ENCODE results near the gene BIN1.

GRCh38 chr2:127101756-127102477, 5.0 kb downstream of the BIN1 start:
- no peak for TF ChIP-seq SMC3 (IDR thresholded peaks at IDR 0.05; ENCODE audit: low read depth, low read length)
- no peak for TF ChIP-seq POLR2A (IDR thresholded peaks at IDR 0.05; ENCODE audit: low read depth, low read length)
- no peak for TF ChIP-seq CTCF (conservative IDR thresholded peaks at IDR 0.05; ENCODE audit: low read depth, low read length)
- no peak for TF ChIP-seq USF2 (IDR thresholded peaks at IDR 0.05; ENCODE audit: low read depth, low read length)
- no peak for TF ChIP-seq RCOR1 (IDR thresholded peaks at IDR 0.05; ENCODE audit: insufficient replicate concordance, low read length)
- no peak for TF ChIP-seq MAFK (IDR thresholded peaks at IDR 0.05; ENCODE audit: low read depth, low read length)
- no peak for TF ChIP-seq FOS (IDR thresholded peaks at IDR 0.05; ENCODE audit: low read depth, low read length)
- TF ChIP-seq RAD21 (IDR thresholded peaks at IDR 0.05; ENCODE audit: low read length) = no peak
- TF ChIP-seq MXI1 (IDR thresholded peaks at IDR 0.05; ENCODE audit: borderline replicate concordance, low read depth, low read length) = no peak
- no peak for TF ChIP-seq MAZ (IDR thresholded peaks at IDR 0.05; ENCODE audit: borderline replicate concordance, low read depth, low read length)
- no peak for TF ChIP-seq NFE2L2 (IDR thresholded peaks at IDR 0.05; ENCODE audit: low read depth, low read length)

All from IMR-90 (cell line).